Measurements from ENCODE around the gene NPW. TPM values are rescaled to one million over a fixed set of nuclear protein-coding genes. Genes with fewer than 3 reads are reported as not detected.

The NPW gene
- total and polyA plus RNA-seq, 8 donors: 0.55 to 12.4 (median 2.0) TPM; not detected in 4

- H3K27ac ChIP-seq: no peak overlapping the region
- H3K36me3 ChIP-seq: peaks cover 52 to 72% (median 67%) of the 10 kb centered on the region in 4 donors
- H3K4me3 ChIP-seq: no peak overlapping the region
- intact Hi-C loops (cut with DNase I; ENCODE audit: low total_unique reads): no loop called here
- H3K27me3 ChIP-seq: no peaks in the 10 kb centered on the region
- 88 to 95% (median 94%) methylated on average over 31 to 47 of the region's 47 CpGs for WGBS, 5 donors
- DNase-seq: no peak
- no peaks in the 10 kb centered on the region for H3K9me3 ChIP-seq
- TF ChIP-seq, protein P1, sequence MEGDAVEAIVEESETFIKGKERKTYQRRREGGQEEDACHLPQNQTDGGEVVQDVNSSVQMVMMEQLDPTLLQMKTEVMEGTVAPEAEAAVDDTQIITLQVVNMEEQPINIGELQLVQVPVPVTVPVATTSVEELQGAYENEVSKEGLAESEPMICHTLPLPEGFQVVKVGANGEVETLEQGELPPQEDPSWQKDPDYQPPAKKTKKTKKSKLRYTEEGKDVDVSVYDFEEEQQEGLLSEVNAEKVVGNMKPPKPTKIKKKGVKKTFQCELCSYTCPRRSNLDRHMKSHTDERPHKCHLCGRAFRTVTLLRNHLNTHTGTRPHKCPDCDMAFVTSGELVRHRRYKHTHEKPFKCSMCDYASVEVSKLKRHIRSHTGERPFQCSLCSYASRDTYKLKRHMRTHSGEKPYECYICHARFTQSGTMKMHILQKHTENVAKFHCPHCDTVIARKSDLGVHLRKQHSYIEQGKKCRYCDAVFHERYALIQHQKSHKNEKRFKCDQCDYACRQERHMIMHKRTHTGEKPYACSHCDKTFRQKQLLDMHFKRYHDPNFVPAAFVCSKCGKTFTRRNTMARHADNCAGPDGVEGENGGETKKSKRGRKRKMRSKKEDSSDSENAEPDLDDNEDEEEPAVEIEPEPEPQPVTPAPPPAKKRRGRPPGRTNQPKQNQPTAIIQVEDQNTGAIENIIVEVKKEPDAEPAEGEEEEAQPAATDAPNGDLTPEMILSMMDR (IDR thresholded peaks at IDR 0.05): no peak
- TF ChIP-seq POLR2A (IDR thresholded peaks at IDR 0.05) (no peak), EP300 (IDR thresholded peaks at IDR 0.05) (no peak), POLR2AphosphoS5 (IDR thresholded peaks at IDR 0.05) (no peak)
- peaks cover 38 to 48% (median 43%) of the 10 kb centered on the region in 4 donors for H3K4me1 ChIP-seq
Observed at GRCh38 chr16:2002406-2003230, 17.0 kb upstream of the NPW start.

DNA sequence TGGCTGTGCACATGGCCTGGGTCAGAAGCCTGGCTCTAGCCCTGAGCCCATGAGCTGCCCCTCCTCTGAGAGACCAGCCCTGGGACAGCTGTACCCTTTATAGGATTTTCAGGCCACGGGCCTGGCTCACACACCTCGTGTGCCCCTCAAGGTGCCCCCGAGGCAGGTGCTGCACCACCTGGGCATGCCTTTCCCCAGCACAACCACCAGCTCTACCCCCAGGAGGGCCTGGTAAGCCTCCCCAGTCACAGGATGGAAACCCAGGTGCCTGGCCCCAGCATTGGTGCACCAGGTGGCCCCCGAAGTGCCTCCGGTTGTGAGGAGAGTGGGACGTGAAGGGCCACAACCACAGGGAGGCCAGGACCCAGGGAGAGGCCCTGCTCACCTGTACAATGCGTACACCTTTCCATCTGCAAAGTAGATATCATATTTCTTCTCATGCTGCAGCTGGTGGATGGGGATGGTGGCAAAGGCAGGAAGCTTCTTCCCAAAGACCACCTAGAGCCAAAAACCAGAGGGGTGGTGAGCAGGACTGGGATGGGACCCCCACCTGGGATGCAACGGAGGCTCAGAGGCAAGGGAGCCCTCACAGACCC is 16.3 kb upstream of the NPW start:
- no peaks in the 10 kb centered on the region for H3K27me3 ChIP-seq
- H3K27ac ChIP-seq: peak overlapping the region in 1 of 5 donors; percentile 64
- TF ChIP-seq, protein P1 (IDR thresholded peaks at IDR 0.05): no peak
- TF ChIP-seq POLR2A (IDR thresholded peaks at IDR 0.05) (no peak), POLR2AphosphoS5 (IDR thresholded peaks at IDR 0.05) (no peak), EP300 (IDR thresholded peaks at IDR 0.05) (no peak)
- H3K4me1 ChIP-seq: peaks cover 45 to 55% (median 50%) of the 10 kb centered on the region in 4 donors
- no peak overlapping the region for H3K4me3 ChIP-seq
- no peak for DNase-seq
- 81 to 100% (median 83%) methylated on average over 2 to 8 of the region's 8 CpGs for WGBS, 5 donors
- intact Hi-C loops (cut with DNase I; ENCODE audit: low total_unique reads): no loop called here
- H3K36me3 ChIP-seq: peaks cover 45 to 67% (median 61%) of the 10 kb centered on the region in 4 donors
- H3K9me3 ChIP-seq: no peaks in the 10 kb centered on the region

- peak overlapping the region in 2 of 4 donors; percentile 18 to 29 for H3K4me3 ChIP-seq
- intact Hi-C loops (cut with DNase I; ENCODE audit: low total_unique reads): no loop called here
- H3K36me3 ChIP-seq: peaks cover 38 to 60% (median 54%) of the 10 kb centered on the region in 4 donors
- no peak for TF ChIP-seq POLR2A (IDR thresholded peaks at IDR 0.05)
- peak in 1 of 3 donors; percentile 79 for TF ChIP-seq POLR2AphosphoS5 (IDR thresholded peaks at IDR 0.05)
- TF ChIP-seq, protein P1 (IDR thresholded peaks at IDR 0.05): peak in 5 of 7 experiments; percentile 80 to 93 (median 90)
- TF ChIP-seq EP300 (IDR thresholded peaks at IDR 0.05): no peak
- 23 to 35% (median 26%) methylated on average over 23 to 36 of the region's 36 CpGs for WGBS, 5 donors
- H3K27ac ChIP-seq: peak overlapping the region; percentile 32 to 64 (median 46)
- peak; percentile 94 to 96 for DNase-seq
- H3K9me3 ChIP-seq: no peaks in the 10 kb centered on the region
- H3K27me3 ChIP-seq: no peaks in the 10 kb centered on the region
- H3K4me1 ChIP-seq: peaks cover 49 to 62% (median 57%) of the 10 kb centered on the region in 4 donors
Observed at GRCh38 chr16:2003827-2004641, 15.6 kb upstream of the NPW start.

Data from stomach (tissue), 9 donors.